Endothelial cell of umbilical vein (primary cell): ENCODE measurements around the gene SHISA7. TPM values are rescaled to one million over a fixed set of nuclear protein-coding genes. Genes with fewer than 3 reads are reported as not detected.

Experiments
- BruUV-seq: library from RNA; stranded (reverse); fragments of 400-500 nt; replicated peaks from 2 replicates; lab custom pipeline; 2021; lab: Mats Ljungman, UMichigan
- CTCF ChIA-PET: fragments of 300-600, 350-600 bp; sonication (Branson Sonifier 250); formaldehyde crosslinking; loops from one replicate; lab custom pipeline; 2021; ENCODE audit warnings: antibody characterized with exemption, inconsistent platforms; lab: Charles Lee
- POLR2A ChIA-PET: fragments of 300-600, 350-600 bp; sonication (Branson Sonifier 250); formaldehyde crosslinking; loops from one replicate; lab custom pipeline; 2021; ENCODE audit warnings: antibody characterized with exemption, inconsistent platforms; lab: Charles Lee
- DNase-seq: peaks from one replicate; pipeline ENCODE4 v3.0.0-alpha.2; 2011; ENCODE audit warnings: low read depth, low spot score
- FAIRE-seq: peaks from 2 replicates; lab custom pipeline; 2011; peaks lifted over from hg19 to GRCh38; lab: Jason Lieb, UNC
- H2AFZ ChIP-seq: 2 replicates; pipeline ENCODE4 v1.6.0; 2012; ENCODE audit warnings: low read depth, low read length, control low read depth, inconsistent platforms
- H3K27ac ChIP-seq: 2 replicates; pipeline ENCODE4 v1.5.1; 2011; ENCODE audit warnings: low read depth, mild to moderate bottlenecking, control low read depth, low read length, moderate library complexity; ENCODE audit not compliant: insufficient read depth
- H3K27me3 ChIP-seq, 2 experiments: 2 replicates each; pipeline versions ENCODE4 v1.6.0 to v1.6.1; 2011; ENCODE audit warnings: low read length in 2 of 2, mixed read lengths in 1 of 2; ENCODE audit not compliant: control insufficient read depth in 2 of 2, insufficient read depth in 2 of 2
- H3K36me3 ChIP-seq, 2 experiments: 2 replicates in 1 of 2; 3 replicates in 1 of 2; pipeline ENCODE4 v1.5.1; 2011; ENCODE audit warnings: low read length in 2 of 2, mild to moderate bottlenecking in 1 of 2, moderate library complexity in 1 of 2; ENCODE audit not compliant: control insufficient read depth in 2 of 2, insufficient read depth in 2 of 2; ENCODE audit errors: extremely low read depth in 1 of 2
- H3K4me1 ChIP-seq: 3 replicates; pipeline ENCODE4 v1.5.1; 2011; ENCODE audit warnings: mild to moderate bottlenecking, low read length; ENCODE audit not compliant: control insufficient read depth, insufficient read depth; ENCODE audit errors: extremely low read depth
- H3K4me2 ChIP-seq: 2 replicates; pipeline ENCODE4 v1.6.1; 2011; ENCODE audit warnings: low read length, control low read depth, mixed read lengths; ENCODE audit not compliant: insufficient read depth
- H3K4me3 ChIP-seq, 3 experiments: fragments of 200-600 bp in 1 of 3; sonication (generic), shearing (Covaris generic) in 1 of 3; replicated peaks in 1 of 3; 2 replicates each; pipeline ENCODE4 v1.5.1; 2011 to 2016; ENCODE audit warnings: control low read depth in 3 of 3, low read length in 3 of 3, mild to moderate bottlenecking in 2 of 3, inconsistent platforms in 1 of 3, low read depth in 1 of 3, moderate library complexity in 1 of 3; ENCODE audit not compliant: insufficient read depth in 1 of 3
- H3K79me2 ChIP-seq: 2 replicates; pipeline ENCODE4 v1.6.0; 2012; ENCODE audit warnings: low read length, inconsistent platforms; ENCODE audit not compliant: control insufficient read depth, insufficient read depth
- H3K9ac ChIP-seq: replicated peaks from 2 replicates; pipeline ENCODE3; 2011; ENCODE audit warnings: low read length, control low read depth; ENCODE audit not compliant: insufficient read depth; ENCODE audit errors: extremely low read depth
- H3K9me1 ChIP-seq: replicated peaks from 3 replicates; pipeline ENCODE4 v1.6.0; 2011; ENCODE audit warnings: mild to moderate bottlenecking, low read length; ENCODE audit not compliant: control insufficient read depth, insufficient read depth; ENCODE audit errors: extremely low read depth
- H3K9me3 ChIP-seq: replicated peaks from 2 replicates; pipeline ENCODE4 v1.5.1; 2012; ENCODE audit warnings: low read length, inconsistent platforms; ENCODE audit not compliant: control insufficient read depth, insufficient read depth
- H4K20me1 ChIP-seq: replicated peaks from 2 replicates; pipeline ENCODE3; 2011; ENCODE audit warnings: mild to moderate bottlenecking, low read length; ENCODE audit not compliant: control insufficient read depth, insufficient read depth; ENCODE audit errors: extremely low read depth
- EZH2 ChIP-seq: IDR thresholded peaks from 2 replicates; pipeline ENCODE4 v1.6.1; 2012; ENCODE audit warnings: borderline replicate concordance, low read depth, mild to moderate bottlenecking, moderate library complexity, low read length, inconsistent platforms; ENCODE audit not compliant: severe bottlenecking
- FOS ChIP-seq: IDR thresholded peaks from 2 replicates; pipeline ENCODE4 v1.6.1; 2011; ENCODE audit warnings: mild to moderate bottlenecking, low read length, moderate library complexity, borderline replicate concordance; ENCODE audit not compliant: insufficient read depth
- GATA2 ChIP-seq: IDR thresholded peaks from 2 replicates; pipeline ENCODE4 v1.7.0; 2011; ENCODE audit warnings: low read depth, mild to moderate bottlenecking, moderate library complexity, mixed read lengths, low read length; ENCODE audit not compliant: insufficient read length, insufficient read depth
- JUN ChIP-seq: IDR thresholded peaks from 2 replicates; pipeline ENCODE4 v1.6.1; 2011; ENCODE audit warnings: borderline replicate concordance, low read depth; ENCODE audit not compliant: insufficient read length, insufficient read depth
- MAX ChIP-seq: IDR thresholded peaks from 2 replicates; pipeline ENCODE4 v1.6.1; 2011; ENCODE audit not compliant: insufficient read depth, insufficient read length
- MYC ChIP-seq: IDR thresholded peaks from one replicate; pipeline ENCODE4 v1.6.1; 2011; ENCODE audit warnings: mild to moderate bottlenecking, low read depth, low read length
- POLR2A ChIP-seq: IDR thresholded peaks from 2 replicates; pipeline ENCODE4 v1.6.1; 2012; ENCODE audit warnings: low read depth, mild to moderate bottlenecking, control low read depth, low read length
- POLR2AphosphoS5 ChIP-seq: IDR thresholded peaks from 2 replicates; pipeline ENCODE4 v1.6.1; 2012; ENCODE audit warnings: low read depth, mild to moderate bottlenecking, control low read depth, low read length, moderate library complexity; ENCODE audit not compliant: insufficient read depth
- dilution Hi-C: fragments of 300-500 bp; cut with MboI; formaldehyde crosslinking; loops from one replicate; pipeline ENCODE4 v1.15.0; 2019; ENCODE audit warnings: low sequenced_read_pairs; ENCODE audit not compliant: extremely low pct_ligation_motif_present
- intact Hi-C: fragments of 100-400 bp; cut with micrococcal nuclease; formaldehyde crosslinking; loops from one replicate; pipeline ENCODE4 v1.10.0; 2022
- polyA plus RNA-seq, 4 experiments: library from polyadenylated mRNA; depleted of rRNA in 3 of 4; stranded (reverse) in 3 of 4; unstranded in 1 of 4; fragments of >200 nt; gene quantifications; 2 replicates each; pipeline versions ENCODE4 v1.2.1 to v1.2.3, GENCODE V29; 2011 to 2012; ENCODE audit warnings: missing spikeins in 1 of 4
- total RNA-seq: library from RNA; stranded (reverse); gene quantifications from 2 replicates; pipeline ENCODE4 v1.2.3, GENCODE V29; 2021
- TF ChIP-seq, protein P1 (sequence below), 2 donors: IDR thresholded peaks; 1 replicate in 1 of 2; 2 replicates in 1 of 2; pipeline ENCODE4 v1.5.1; 2011; ENCODE audit warnings: low read length in 2 of 2, mild to moderate bottlenecking in 2 of 2, moderate library complexity in 2 of 2, control low read depth in 1 of 2, inconsistent platforms in 1 of 2, low read depth in 1 of 2; ENCODE audit not compliant: insufficient read depth in 1 of 2; ENCODE audit errors: extremely low read depth in 1 of 2

The SHISA7 gene
- total and polyA plus RNA-seq, 2 donors (not counting 3 experiments of a cell fraction or from before 2014, with no cell fraction given) = not detected

DNA sequence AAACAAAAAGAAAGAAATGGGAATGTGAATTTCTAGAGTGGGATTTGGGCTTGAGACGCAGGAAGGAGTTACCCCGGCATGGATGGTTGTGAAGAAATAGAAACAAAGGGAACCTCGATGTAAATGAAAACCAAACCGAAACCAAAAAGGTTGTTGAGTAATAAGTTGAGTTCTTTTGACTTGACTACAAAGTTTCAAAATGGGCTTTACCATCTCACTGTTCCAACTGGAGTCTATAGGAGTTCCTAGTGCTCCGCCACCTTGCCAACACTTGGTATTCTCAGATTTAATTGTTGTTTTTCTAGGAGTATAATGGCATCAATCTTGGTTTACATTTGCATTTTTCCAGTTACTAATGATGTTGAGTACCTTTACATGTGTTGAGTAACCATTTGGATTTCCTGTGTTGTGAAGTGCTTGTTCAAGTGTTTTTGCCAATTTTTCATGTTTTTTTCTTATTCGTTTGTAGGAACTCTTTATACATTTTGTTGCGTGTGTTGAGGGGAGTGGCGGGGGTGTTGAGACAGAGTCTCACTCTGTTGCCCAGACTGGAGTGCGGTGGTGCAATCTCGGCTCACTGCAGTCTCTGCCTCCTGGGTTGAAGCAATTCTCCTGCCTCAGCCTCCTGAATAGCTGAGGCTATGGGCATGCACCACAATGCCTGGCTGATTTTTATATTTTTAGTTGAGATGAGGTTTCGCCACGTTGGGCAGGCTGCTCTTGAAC lies 44.7 kb downstream of the SHISA7 start:
- intact Hi-C loops = no loop called here
- peaks cover 17 to 18% of the 10 kb centered on the region in 2 experiments for H3K36me3 ChIP-seq
- dilution Hi-C loops = no loop called here
- no peak overlapping the region for H3K4me2 ChIP-seq
- no peaks in the 10 kb centered on the region for H3K9me1 ChIP-seq
- TF ChIP-seq, protein P1, sequence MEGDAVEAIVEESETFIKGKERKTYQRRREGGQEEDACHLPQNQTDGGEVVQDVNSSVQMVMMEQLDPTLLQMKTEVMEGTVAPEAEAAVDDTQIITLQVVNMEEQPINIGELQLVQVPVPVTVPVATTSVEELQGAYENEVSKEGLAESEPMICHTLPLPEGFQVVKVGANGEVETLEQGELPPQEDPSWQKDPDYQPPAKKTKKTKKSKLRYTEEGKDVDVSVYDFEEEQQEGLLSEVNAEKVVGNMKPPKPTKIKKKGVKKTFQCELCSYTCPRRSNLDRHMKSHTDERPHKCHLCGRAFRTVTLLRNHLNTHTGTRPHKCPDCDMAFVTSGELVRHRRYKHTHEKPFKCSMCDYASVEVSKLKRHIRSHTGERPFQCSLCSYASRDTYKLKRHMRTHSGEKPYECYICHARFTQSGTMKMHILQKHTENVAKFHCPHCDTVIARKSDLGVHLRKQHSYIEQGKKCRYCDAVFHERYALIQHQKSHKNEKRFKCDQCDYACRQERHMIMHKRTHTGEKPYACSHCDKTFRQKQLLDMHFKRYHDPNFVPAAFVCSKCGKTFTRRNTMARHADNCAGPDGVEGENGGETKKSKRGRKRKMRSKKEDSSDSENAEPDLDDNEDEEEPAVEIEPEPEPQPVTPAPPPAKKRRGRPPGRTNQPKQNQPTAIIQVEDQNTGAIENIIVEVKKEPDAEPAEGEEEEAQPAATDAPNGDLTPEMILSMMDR (IDR thresholded peaks at IDR 0.05; ENCODE audit: extremely low read depth in 1 of 2, insufficient read depth in 1 of 2, low read depth in 1 of 2, low read length in 2 of 2) = no peak
- no peak for TF ChIP-seq GATA2
- TF ChIP-seq JUN = no peak
- no peak for TF ChIP-seq MAX
- TF ChIP-seq POLR2A = no peak
- TF ChIP-seq MYC = no peak
- TF ChIP-seq POLR2AphosphoS5 = no peak
- TF ChIP-seq EZH2 = no peak
- no peak for TF ChIP-seq FOS
- no peak overlapping the region for H3K4me3 ChIP-seq
- H3K27ac ChIP-seq = no peak overlapping the region
- ChIA-PET POLR2A (no interaction called here), CTCF (interaction anchor here (1.1 to 1.2 kb wide), 2 partner anchors 9 to 106 kb away, joined by 3 read pairs; partner anchors contain the start of gene UBE2S)
- peaks cover 18% of the 10 kb centered on the region for H3K79me2 ChIP-seq
- H3K9me3 ChIP-seq = no peaks in the 10 kb centered on the region
- no peak for DNase-seq
- BruUV-seq = no TSS peak
- H3K27me3 ChIP-seq = no peaks in the 10 kb centered on the region
- H3K4me1 ChIP-seq = no peaks in the 10 kb centered on the region
- H2AFZ ChIP-seq = no peak overlapping the region
- no peak overlapping the region for H3K9ac ChIP-seq
- no peaks in the 10 kb centered on the region for H4K20me1 ChIP-seq
- no peak for FAIRE-seq
